SK-N-SH treated with all-trans-retinoic acid at 6 μM for 48 hours (cell line): Measurements from ENCODE around the gene ITGAV.

Experiments
- CREB5 ChIP-seq: fragments of 250-450 bp; sonication (Bioruptor Pico); IDR thresholded peaks from 2 replicates; pipeline ENCODE4 v1.5.1; 2020; ENCODE audit warnings: low read depth, mild to moderate bottlenecking, moderate library complexity
- CSDC2 ChIP-seq: fragments of 250-450 bp; sonication (Bioruptor Pico); IDR thresholded peaks from 2 replicates; pipeline ENCODE4 v1.5.0; 2020; ENCODE audit warnings: mild to moderate bottlenecking, moderate library complexity
- ISL1 ChIP-seq: fragments of 250-450 bp; sonication (Bioruptor Pico); IDR thresholded peaks from 2 replicates; pipeline ENCODE4 v2.1.2; 2022; ENCODE audit warnings: mild to moderate bottlenecking, moderate library complexity
- PATZ1 ChIP-seq: fragments of 250-450 bp; sonication (Bioruptor Pico); IDR thresholded peaks from 2 replicates; pipeline ENCODE4 v1.8.0; 2020; ENCODE audit warnings: mild to moderate bottlenecking, moderate library complexity, borderline replicate concordance
- PPARA ChIP-seq: fragments of 250-450 bp; sonication (Bioruptor Pico); IDR thresholded peaks from 2 replicates; pipeline ENCODE4 v1.5.0; 2020; ENCODE audit warnings: mild to moderate bottlenecking, borderline replicate concordance
- RARB ChIP-seq: fragments of 250-450 bp; sonication (Bioruptor Pico); IDR thresholded peaks from 2 replicates; pipeline ENCODE4 v1.8.0; 2021; ENCODE audit warnings: mild to moderate bottlenecking, moderate library complexity
- TCF4 ChIP-seq: fragments of 250-450 bp; sonication (Bioruptor Pico); IDR thresholded peaks from 2 replicates; pipeline ENCODE4 v1.8.0; 2021; ENCODE audit warnings: mild to moderate bottlenecking, moderate library complexity, borderline replicate concordance
- TOX ChIP-seq: fragments of 250-450 bp; sonication (Bioruptor Pico); IDR thresholded peaks from 2 replicates; pipeline ENCODE4 v1.8.0; 2021; ENCODE audit warnings: mild to moderate bottlenecking, moderate library complexity, borderline replicate concordance
- ZC3H10 ChIP-seq: fragments of 250-450 bp; sonication (Bioruptor Pico); IDR thresholded peaks from 2 replicates; pipeline ENCODE4 v1.5.1; 2021; ENCODE audit warnings: mild to moderate bottlenecking, moderate library complexity
- ZNF70 ChIP-seq: fragments of 450-650 bp; formaldehyde crosslinking; IDR thresholded peaks from 2 replicates; pipeline ENCODE4 v1.5.0; 2020; ENCODE audit warnings: mild to moderate bottlenecking, moderate library complexity

GRCh38 chr2:186554850-186555671 lies 34.8 kb upstream of the ITGAV start:
- TF ChIP-seq TOX (CRISPR knock-in tag) (no peak), RARB (no peak), CREB5 (CRISPR knock-in tag) (no peak), CSDC2 (CRISPR knock-in tag) (no peak), PATZ1 (CRISPR knock-in tag) (no peak), ZC3H10 (CRISPR knock-in tag) (no peak), ISL1 (CRISPR knock-in tag) (no peak), TCF4 (no peak), ZNF70 (CRISPR knock-in tag) (no peak), PPARA (no peak)
